ENCODE measurements around the gene TIGD1.
A peak's percentile ranks its signal among the peaks of the same experiment; 100 is the strongest.

Gene TIGD1

DNA sequence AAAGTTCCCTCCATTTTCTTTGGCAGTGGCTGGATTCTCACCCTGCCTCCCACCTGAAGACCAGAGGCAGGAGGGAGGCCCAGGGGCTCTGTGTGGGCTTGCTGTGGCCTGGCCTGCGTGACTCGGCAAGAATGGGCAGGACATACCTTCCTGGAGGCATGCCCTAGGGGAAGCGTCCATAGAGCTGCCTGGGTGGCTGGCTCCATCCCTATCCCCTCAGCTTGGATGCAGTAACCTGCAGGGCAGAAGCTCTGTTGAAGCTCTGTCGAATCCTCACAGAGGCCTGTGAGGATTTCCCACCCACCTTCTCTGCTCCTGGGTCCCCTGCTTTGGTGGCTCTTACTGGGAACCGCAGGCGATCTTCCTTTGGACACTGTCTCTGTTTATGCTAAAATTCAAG lies 31.5 kb downstream of the TIGD1 start:
- Histone ChIP-seq H4K91ac (ENCODE audit: low read length) (no peak overlapping the region), H2AK5ac (ENCODE audit: low read length, severe bottlenecking) (no peak overlapping the region), H3K27me3 (ENCODE audit: control insufficient read depth in 1 of 2, insufficient read depth in 1 of 2, low read length in 2 of 2) (peaks cover 82 to 84% of the 10 kb centered on the region in 2 experiments), H3K23ac (ENCODE audit: low read length in 2 of 2) (peak overlapping the region in 1 of 2 experiments; percentile 36), H2BK12ac (ENCODE audit: low read length in 2 of 2) (no peak overlapping the region), H2BK5ac (ENCODE audit: low read depth, low read length, poor library complexity, severe bottlenecking) (no peak overlapping the region), H2BK15ac (ENCODE audit: low read depth, poor library complexity, severe bottlenecking) (no peak overlapping the region), H3K36me3 (ENCODE audit: control insufficient read depth in 1 of 2, insufficient read depth in 2 of 2, low read depth in 1 of 2, low read length in 2 of 2) (no peaks in the 10 kb centered on the region), H3K9ac (ENCODE audit: low read length) (no peak overlapping the region), H3K14ac (ENCODE audit: low read length in 2 of 2) (no peak overlapping the region), H3K4ac (ENCODE audit: low read depth in 1 of 2, low read length in 2 of 2) (no peak overlapping the region), H3K9me3 (ENCODE audit: control insufficient read depth, low read length) (no peaks in the 10 kb centered on the region), H4K8ac (ENCODE audit: low read length) (no peak overlapping the region), H3K4me3 (ENCODE audit: insufficient read depth in 1 of 2, low read depth in 1 of 2, low read length in 2 of 2) (no peak overlapping the region), H3K79me1 (replicated peaks; ENCODE audit: low read length, poor library complexity, severe bottlenecking) (no peaks in the 10 kb centered on the region), H3K4me2 (ENCODE audit: low read length, poor library complexity, severe bottlenecking) (no peak overlapping the region), H3K4me1 (ENCODE audit: control insufficient read depth, insufficient read depth, low read depth, low read length) (peaks cover 13% of the 10 kb centered on the region), H3K18ac (ENCODE audit: low read depth in 1 of 2, low read length in 2 of 2) (no peak overlapping the region), H2AFZ (ENCODE audit: low read depth, low read length) (no peak overlapping the region), H3K27ac (ENCODE audit: low read length, poor library complexity, severe bottlenecking) (no peak overlapping the region), H2BK120ac (ENCODE audit: low read depth, low read length) (no peak overlapping the region)
- 63% methylated on average over 6 of the region's 6 CpGs for WGBS
- DNase-seq = no peak

DNA sequence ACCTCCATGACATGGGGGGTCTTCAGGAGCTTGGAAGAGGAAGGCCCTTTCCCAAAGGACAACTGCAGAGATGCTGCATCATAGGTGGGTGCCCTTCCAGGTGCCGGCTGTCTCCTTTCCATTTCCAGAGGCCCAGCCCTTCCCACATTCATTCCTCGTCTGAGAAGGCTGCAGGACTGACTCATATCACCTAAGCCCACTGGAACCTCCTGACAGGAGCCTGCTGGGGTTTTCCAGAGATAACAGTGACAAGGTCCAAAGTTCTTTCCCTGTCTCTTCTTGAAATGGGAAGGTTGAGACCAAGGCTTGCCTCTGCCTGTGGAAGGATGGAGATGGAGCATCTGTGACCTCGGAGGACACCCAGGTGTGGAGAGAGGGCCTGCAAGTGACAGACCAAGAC lies 33.8 kb downstream of the TIGD1 start:
- Histone ChIP-seq H3K9ac (ENCODE audit: low read length) (no peak overlapping the region), H3K18ac (ENCODE audit: low read depth in 1 of 2, low read length in 2 of 2) (no peak overlapping the region), H3K4ac (ENCODE audit: low read depth in 1 of 2, low read length in 2 of 2) (no peak overlapping the region), H3K4me1 (ENCODE audit: control insufficient read depth, insufficient read depth, low read depth, low read length) (no peaks in the 10 kb centered on the region), H2AFZ (ENCODE audit: low read depth, low read length) (no peak overlapping the region), H2AK5ac (ENCODE audit: low read length, severe bottlenecking) (no peak overlapping the region), H3K36me3 (ENCODE audit: control insufficient read depth in 1 of 2, insufficient read depth in 2 of 2, low read depth in 1 of 2, low read length in 2 of 2) (no peaks in the 10 kb centered on the region), H3K14ac (ENCODE audit: low read length in 2 of 2) (no peak overlapping the region), H3K23ac (ENCODE audit: low read length in 2 of 2) (no peak overlapping the region), H3K9me3 (ENCODE audit: control insufficient read depth, low read length) (no peaks in the 10 kb centered on the region), H3K27me3 (ENCODE audit: control insufficient read depth in 1 of 2, insufficient read depth in 1 of 2, low read length in 2 of 2) (peaks cover 84 to 87% of the 10 kb centered on the region in 2 experiments), H4K91ac (ENCODE audit: low read length) (no peak overlapping the region), H2BK120ac (ENCODE audit: low read depth, low read length) (no peak overlapping the region), H3K79me1 (replicated peaks; ENCODE audit: low read length, poor library complexity, severe bottlenecking) (no peaks in the 10 kb centered on the region), H2BK5ac (ENCODE audit: low read depth, low read length, poor library complexity, severe bottlenecking) (no peak overlapping the region), H2BK15ac (ENCODE audit: low read depth, poor library complexity, severe bottlenecking) (no peak overlapping the region), H4K8ac (ENCODE audit: low read length) (no peak overlapping the region), H2BK12ac (ENCODE audit: low read length in 2 of 2) (no peak overlapping the region), H3K27ac (ENCODE audit: low read length, poor library complexity, severe bottlenecking) (no peak overlapping the region), H3K4me2 (ENCODE audit: low read length, poor library complexity, severe bottlenecking) (no peak overlapping the region), H3K4me3 (ENCODE audit: insufficient read depth in 1 of 2, low read depth in 1 of 2, low read length in 2 of 2) (no peak overlapping the region)
- WGBS = 72% methylated on average over 3 of the region's 3 CpGs
- DNase-seq = no peak

DNA sequence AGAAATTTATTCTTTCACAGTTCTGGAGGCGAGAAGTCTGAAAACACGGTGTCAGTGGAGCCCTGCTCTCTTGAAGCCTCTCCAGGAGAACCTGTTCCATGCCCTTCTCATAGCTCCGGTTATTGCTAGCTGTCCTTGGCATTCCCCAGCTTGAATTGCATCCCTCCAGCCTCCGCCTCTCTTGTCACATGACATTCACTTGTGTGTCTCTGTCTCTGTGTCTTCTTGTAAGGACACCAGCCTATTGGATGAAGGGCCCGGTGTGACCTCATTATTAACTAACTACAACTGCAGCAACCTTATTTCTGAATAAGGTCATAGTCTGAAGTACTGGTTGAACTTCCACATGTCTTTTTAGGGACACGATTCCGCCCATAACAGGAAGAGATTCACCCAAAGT lies 34.7 kb downstream of the TIGD1 start:
- Histone ChIP-seq H3K4me2 (ENCODE audit: low read length, poor library complexity, severe bottlenecking) (no peak overlapping the region), H3K18ac (ENCODE audit: low read depth in 1 of 2, low read length in 2 of 2) (no peak overlapping the region), H3K27ac (ENCODE audit: low read length, poor library complexity, severe bottlenecking) (no peak overlapping the region), H4K91ac (ENCODE audit: low read length) (no peak overlapping the region), H2AK5ac (ENCODE audit: low read length, severe bottlenecking) (no peak overlapping the region), H3K27me3 (ENCODE audit: control insufficient read depth in 1 of 2, insufficient read depth in 1 of 2, low read length in 2 of 2) (peaks cover 79 to 83% of the 10 kb centered on the region in 2 experiments), H2BK5ac (ENCODE audit: low read depth, low read length, poor library complexity, severe bottlenecking) (no peak overlapping the region), H2BK12ac (ENCODE audit: low read length in 2 of 2) (no peak overlapping the region), H3K4me3 (ENCODE audit: insufficient read depth in 1 of 2, low read depth in 1 of 2, low read length in 2 of 2) (no peak overlapping the region), H3K36me3 (ENCODE audit: control insufficient read depth in 1 of 2, insufficient read depth in 2 of 2, low read depth in 1 of 2, low read length in 2 of 2) (no peaks in the 10 kb centered on the region), H3K79me1 (replicated peaks; ENCODE audit: low read length, poor library complexity, severe bottlenecking) (no peaks in the 10 kb centered on the region), H3K23ac (ENCODE audit: low read length in 2 of 2) (no peak overlapping the region), H3K4ac (ENCODE audit: low read depth in 1 of 2, low read length in 2 of 2) (no peak overlapping the region), H2BK15ac (ENCODE audit: low read depth, poor library complexity, severe bottlenecking) (no peak overlapping the region), H2BK120ac (ENCODE audit: low read depth, low read length) (no peak overlapping the region), H3K9ac (ENCODE audit: low read length) (no peak overlapping the region), H3K14ac (ENCODE audit: low read length in 2 of 2) (no peak overlapping the region), H3K9me3 (ENCODE audit: control insufficient read depth, low read length) (no peaks in the 10 kb centered on the region), H4K8ac (ENCODE audit: low read length) (no peak overlapping the region), H2AFZ (ENCODE audit: low read depth, low read length) (no peak overlapping the region), H3K4me1 (ENCODE audit: control insufficient read depth, insufficient read depth, low read depth, low read length) (no peaks in the 10 kb centered on the region)
- no peak for DNase-seq
- 78% methylated on average over 7 of the region's 7 CpGs for WGBS

DNA sequence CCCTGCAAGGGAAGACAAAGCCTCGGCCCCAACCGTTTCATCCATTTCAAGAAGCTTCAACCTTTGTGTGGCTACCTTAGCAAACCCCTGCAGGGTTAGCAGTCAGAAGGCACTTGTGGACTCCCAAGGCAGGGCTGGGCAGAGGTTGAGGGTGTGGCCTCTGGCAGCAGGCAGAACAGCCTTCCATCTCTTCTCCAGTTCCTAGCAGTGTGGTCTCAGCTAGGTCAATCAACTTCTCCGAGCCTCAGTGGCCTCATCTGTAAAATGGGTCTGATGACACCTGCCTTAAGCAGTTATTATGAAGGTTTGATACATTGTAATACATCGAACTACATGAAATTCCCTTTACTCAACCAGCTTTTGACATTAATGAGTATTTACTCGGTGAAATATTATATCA lies 37.0 kb downstream of the TIGD1 start:
- H3K14ac ChIP-seq (ENCODE audit: low read length in 2 of 2) = no peak overlapping the region
- H3K9me3 ChIP-seq (ENCODE audit: control insufficient read depth, low read length) = no peaks in the 10 kb centered on the region
- H2AK5ac ChIP-seq (ENCODE audit: low read length, severe bottlenecking) = no peak overlapping the region
- no peak for DNase-seq
- no peak overlapping the region for H3K4me2 ChIP-seq (ENCODE audit: low read length, poor library complexity, severe bottlenecking)
- no peak overlapping the region for H3K18ac ChIP-seq (ENCODE audit: low read depth in 1 of 2, low read length in 2 of 2)
- no peak overlapping the region for H3K4ac ChIP-seq (ENCODE audit: low read depth in 1 of 2, low read length in 2 of 2)
- no peak overlapping the region for H2BK120ac ChIP-seq (ENCODE audit: low read depth, low read length)
- no peak overlapping the region for H2BK12ac ChIP-seq (ENCODE audit: low read length in 2 of 2)
- H3K4me1 ChIP-seq (ENCODE audit: control insufficient read depth, insufficient read depth, low read depth, low read length) = no peaks in the 10 kb centered on the region
- H3K27me3 ChIP-seq (ENCODE audit: control insufficient read depth in 1 of 2, insufficient read depth in 1 of 2, low read length in 2 of 2) = peaks cover 67 to 70% of the 10 kb centered on the region in 2 experiments
- no peaks in the 10 kb centered on the region for H3K79me1 ChIP-seq (replicated peaks; ENCODE audit: low read length, poor library complexity, severe bottlenecking)
- H3K23ac ChIP-seq (ENCODE audit: low read length in 2 of 2) = no peak overlapping the region
- no peak overlapping the region for H2AFZ ChIP-seq (ENCODE audit: low read depth, low read length)
- H3K9ac ChIP-seq (ENCODE audit: low read length) = no peak overlapping the region
- H4K91ac ChIP-seq (ENCODE audit: low read length) = no peak overlapping the region
- 75% methylated on average over 2 of the region's 5 CpGs for WGBS
- H3K27ac ChIP-seq (ENCODE audit: low read length, poor library complexity, severe bottlenecking) = no peak overlapping the region
- H3K4me3 ChIP-seq (ENCODE audit: insufficient read depth in 1 of 2, low read depth in 1 of 2, low read length in 2 of 2) = no peak overlapping the region
- H2BK15ac ChIP-seq (ENCODE audit: low read depth, poor library complexity, severe bottlenecking) = no peak overlapping the region
- H3K36me3 ChIP-seq (ENCODE audit: control insufficient read depth in 1 of 2, insufficient read depth in 2 of 2, low read depth in 1 of 2, low read length in 2 of 2) = no peaks in the 10 kb centered on the region
- no peak overlapping the region for H2BK5ac ChIP-seq (ENCODE audit: low read depth, low read length, poor library complexity, severe bottlenecking)
- no peak overlapping the region for H4K8ac ChIP-seq (ENCODE audit: low read length)

Data from mesenchymal stem cell (in vitro differentiated cells and primary cell).